ENCODE results near the gene SH3D19.

SH3D19 gene

DNA sequence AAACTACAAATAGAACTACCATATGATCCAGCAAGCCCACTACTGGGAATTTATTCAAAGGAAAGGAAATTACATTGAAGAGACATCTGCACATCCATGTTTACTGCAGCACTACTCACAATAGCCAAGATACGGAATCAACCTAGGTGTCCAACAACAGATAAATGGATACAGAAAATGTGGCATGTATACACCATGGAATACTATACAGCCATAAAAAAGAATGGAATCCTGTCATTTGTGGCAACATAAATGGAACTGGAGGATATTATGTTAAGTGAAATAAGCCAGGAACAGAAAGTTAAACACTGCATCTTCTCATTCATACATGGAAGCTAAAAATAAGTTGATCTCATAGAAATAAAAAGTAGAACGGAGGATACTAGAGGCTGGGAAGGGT lies 167.9 kb downstream of the SH3D19 start:
- TF ChIP-seq, protein P1, sequence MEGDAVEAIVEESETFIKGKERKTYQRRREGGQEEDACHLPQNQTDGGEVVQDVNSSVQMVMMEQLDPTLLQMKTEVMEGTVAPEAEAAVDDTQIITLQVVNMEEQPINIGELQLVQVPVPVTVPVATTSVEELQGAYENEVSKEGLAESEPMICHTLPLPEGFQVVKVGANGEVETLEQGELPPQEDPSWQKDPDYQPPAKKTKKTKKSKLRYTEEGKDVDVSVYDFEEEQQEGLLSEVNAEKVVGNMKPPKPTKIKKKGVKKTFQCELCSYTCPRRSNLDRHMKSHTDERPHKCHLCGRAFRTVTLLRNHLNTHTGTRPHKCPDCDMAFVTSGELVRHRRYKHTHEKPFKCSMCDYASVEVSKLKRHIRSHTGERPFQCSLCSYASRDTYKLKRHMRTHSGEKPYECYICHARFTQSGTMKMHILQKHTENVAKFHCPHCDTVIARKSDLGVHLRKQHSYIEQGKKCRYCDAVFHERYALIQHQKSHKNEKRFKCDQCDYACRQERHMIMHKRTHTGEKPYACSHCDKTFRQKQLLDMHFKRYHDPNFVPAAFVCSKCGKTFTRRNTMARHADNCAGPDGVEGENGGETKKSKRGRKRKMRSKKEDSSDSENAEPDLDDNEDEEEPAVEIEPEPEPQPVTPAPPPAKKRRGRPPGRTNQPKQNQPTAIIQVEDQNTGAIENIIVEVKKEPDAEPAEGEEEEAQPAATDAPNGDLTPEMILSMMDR (IDR thresholded peaks at IDR 0.05; ENCODE audit: borderline replicate concordance, extremely low read depth, low read length, poor library complexity, severe bottlenecking): no peak
- TF ChIP-seq EZH2 (IDR thresholded peaks at IDR 0.05; ENCODE audit: borderline replicate concordance, low read depth, low read length, severe bottlenecking): no peak
- no peak for DNase-seq
- no peaks in the 10 kb centered on the region for H3K27me3 ChIP-seq (ENCODE audit: insufficient read depth, low read length, poor library complexity)

GRCh38 chr4:151153585-151153984 lies 171.8 kb downstream of the SH3D19 start:
- H4K20me1 ChIP-seq (ENCODE audit: insufficient read depth, low read length): no peaks in the 10 kb centered on the region
- H3K4me2 ChIP-seq (ENCODE audit: insufficient read depth, low read length): no peak overlapping the region
- H3K36me3 ChIP-seq (ENCODE audit: insufficient read depth, low read length): no peaks in the 10 kb centered on the region
- TF ChIP-seq, protein P1 (IDR thresholded peaks at IDR 0.05; ENCODE audit: borderline replicate concordance, extremely low read depth, low read length, poor library complexity, severe bottlenecking): no peak
- TF ChIP-seq EZH2 (IDR thresholded peaks at IDR 0.05; ENCODE audit: borderline replicate concordance, low read depth, low read length, severe bottlenecking): no peak
- no peak overlapping the region for H3K4me3 ChIP-seq (ENCODE audit: low read depth in 1 of 2, low read length in 2 of 2)
- no peak overlapping the region for H3K9ac ChIP-seq (ENCODE audit: low read depth, low read length)
- H3K27me3 ChIP-seq (ENCODE audit: insufficient read depth, low read length, poor library complexity): no peaks in the 10 kb centered on the region
- H3K4me1 ChIP-seq (ENCODE audit: insufficient read depth, low read length): no peaks in the 10 kb centered on the region
- H2AFZ ChIP-seq (ENCODE audit: low read depth, low read length): no peak overlapping the region
- no peaks in the 10 kb centered on the region for H3K9me3 ChIP-seq (ENCODE audit: insufficient read depth, low read length, severe bottlenecking)
- no peak overlapping the region for H3K27ac ChIP-seq (ENCODE audit: low read length)
- DNase-seq (no peak), ATAC-seq (ENCODE audit: insufficient read depth, low read depth) (no peak)
- H3K79me2 ChIP-seq (ENCODE audit: insufficient read depth, low read length): no peaks in the 10 kb centered on the region

More for the DNA sequence above, 167.9 kb downstream of the SH3D19 start:
- Histone ChIP-seq H3K27ac (ENCODE audit: low read length) (no peak overlapping the region), H3K36me3 (ENCODE audit: insufficient read depth, low read length) (no peaks in the 10 kb centered on the region), H3K4me1 (ENCODE audit: insufficient read depth, low read length) (no peaks in the 10 kb centered on the region), H3K4me2 (ENCODE audit: insufficient read depth, low read length) (no peak overlapping the region), H3K4me3 (ENCODE audit: low read depth in 1 of 2, low read length in 2 of 2) (no peak overlapping the region), H3K9ac (ENCODE audit: low read depth, low read length) (no peak overlapping the region), H4K20me1 (ENCODE audit: insufficient read depth, low read length) (no peaks in the 10 kb centered on the region), H3K9me3 (ENCODE audit: insufficient read depth, low read length, severe bottlenecking) (no peaks in the 10 kb centered on the region), H2AFZ (ENCODE audit: low read depth, low read length) (no peak overlapping the region), H3K79me2 (ENCODE audit: insufficient read depth, low read length) (no peaks in the 10 kb centered on the region)
- no peak for ATAC-seq (ENCODE audit: insufficient read depth, low read depth)

DNA sequence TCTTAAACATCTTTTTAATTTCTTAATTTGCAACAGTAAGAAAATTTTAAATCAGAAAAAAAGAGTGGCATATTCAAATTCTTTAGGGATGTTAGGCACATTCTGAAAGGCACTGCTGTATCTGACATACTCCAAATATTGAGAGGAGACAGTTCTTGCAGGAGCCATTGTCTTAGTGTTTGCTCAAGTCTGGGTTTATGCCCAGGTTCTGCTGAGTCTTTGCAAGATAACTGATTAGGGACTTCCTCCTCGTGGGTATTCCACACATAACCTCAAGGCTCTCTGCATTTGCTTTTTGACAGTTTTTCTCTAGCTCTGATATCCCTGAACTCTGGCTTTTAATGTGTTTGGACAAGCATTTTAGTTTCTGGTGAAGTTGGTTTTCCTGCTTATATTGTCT lies 173.4 kb downstream of the SH3D19 start:
- Histone ChIP-seq H3K36me3 (ENCODE audit: insufficient read depth, low read length) (no peaks in the 10 kb centered on the region), H2AFZ (ENCODE audit: low read depth, low read length) (no peak overlapping the region), H3K4me1 (ENCODE audit: insufficient read depth, low read length) (no peaks in the 10 kb centered on the region), H4K20me1 (ENCODE audit: insufficient read depth, low read length) (no peaks in the 10 kb centered on the region), H3K27ac (ENCODE audit: low read length) (no peak overlapping the region), H3K4me3 (ENCODE audit: low read depth in 1 of 2, low read length in 2 of 2) (no peak overlapping the region), H3K9ac (ENCODE audit: low read depth, low read length) (no peak overlapping the region), H3K79me2 (ENCODE audit: insufficient read depth, low read length) (no peaks in the 10 kb centered on the region), H3K9me3 (ENCODE audit: insufficient read depth, low read length, severe bottlenecking) (no peaks in the 10 kb centered on the region), H3K27me3 (ENCODE audit: insufficient read depth, low read length, poor library complexity) (no peaks in the 10 kb centered on the region), H3K4me2 (ENCODE audit: insufficient read depth, low read length) (no peak overlapping the region)
- no peak for TF ChIP-seq EZH2 (IDR thresholded peaks at IDR 0.05; ENCODE audit: borderline replicate concordance, low read depth, low read length, severe bottlenecking)
- TF ChIP-seq, protein P1 (IDR thresholded peaks at IDR 0.05; ENCODE audit: borderline replicate concordance, extremely low read depth, low read length, poor library complexity, severe bottlenecking): no peak
- DNase-seq (no peak), ATAC-seq (ENCODE audit: insufficient read depth, low read depth) (peak; percentile 27; the same call in 1 of the 3 replicates)
